ENCODE results near the gene FLVCR2.

GRCh38 chr14:75653563-75653962 is 75.1 kb downstream of the FLVCR2 start:
- TF ChIP-seq TCF4 (CRISPR knock-in tag; IDR thresholded peaks at IDR 0.05; ENCODE audit: borderline replicate concordance) (no peak), ZFP30 (CRISPR knock-in tag; IDR thresholded peaks at IDR 0.05) (no peak), PATZ1 (CRISPR knock-in tag; IDR thresholded peaks at IDR 0.05; ENCODE audit: borderline replicate concordance) (no peak), ZNF8 (CRISPR knock-in tag; IDR thresholded peaks at IDR 0.05) (no peak), POU6F1 (CRISPR knock-in tag; IDR thresholded peaks at IDR 0.05; ENCODE audit: borderline replicate concordance, low read depth) (no peak), ZNF565 (CRISPR knock-in tag; conservative IDR thresholded peaks at IDR 0.05; ENCODE audit: low read depth) (no peak), ISL1 (CRISPR knock-in tag; IDR thresholded peaks at IDR 0.05) (no peak), ZFP3 (CRISPR knock-in tag; IDR thresholded peaks at IDR 0.05) (no peak), RARB (CRISPR knock-in tag; IDR thresholded peaks at IDR 0.05) (no peak), ARNTL (CRISPR knock-in tag; IDR thresholded peaks at IDR 0.05; ENCODE audit: borderline replicate concordance, low read depth) (no peak), ZC3H10 (CRISPR knock-in tag; IDR thresholded peaks at IDR 0.05) (no peak), ZNF70 (CRISPR knock-in tag; IDR thresholded peaks at IDR 0.05) (no peak), TOX (CRISPR knock-in tag; IDR thresholded peaks at IDR 0.05; ENCODE audit: borderline replicate concordance) (no peak), ESRRG (CRISPR knock-in tag; IDR thresholded peaks at IDR 0.05) (no peak)

Data from SK-N-SH treated with all-trans-retinoic acid at 6 μM for 48 hours (cell line).